Esophagus muscularis mucosa (tissue), 3 donors: ENCODE results near the gene FAM184B.

Experiments used
- POLR2A ChIP-seq: fragments of 450-650 bp; IDR thresholded peaks from one replicate; pipeline ENCODE4 v1.6.1; 2017; ENCODE audit warnings: antibody characterized with exemption, moderate library complexity, mild to moderate bottlenecking, low read depth
- TF ChIP-seq, protein P1 (sequence below), 3 experiments: fragments of 200-600 bp in 2 of 3; fragments of 450-650 bp in 1 of 3; sonication (generic) in 2 of 3; IDR thresholded peaks; one replicate each; pipeline ENCODE4 v1.5.1; 2017 to 2019; ENCODE audit warnings: antibody characterized with exemption in 3 of 3, mild to moderate bottlenecking in 2 of 3, moderate library complexity in 1 of 3

DNA sequence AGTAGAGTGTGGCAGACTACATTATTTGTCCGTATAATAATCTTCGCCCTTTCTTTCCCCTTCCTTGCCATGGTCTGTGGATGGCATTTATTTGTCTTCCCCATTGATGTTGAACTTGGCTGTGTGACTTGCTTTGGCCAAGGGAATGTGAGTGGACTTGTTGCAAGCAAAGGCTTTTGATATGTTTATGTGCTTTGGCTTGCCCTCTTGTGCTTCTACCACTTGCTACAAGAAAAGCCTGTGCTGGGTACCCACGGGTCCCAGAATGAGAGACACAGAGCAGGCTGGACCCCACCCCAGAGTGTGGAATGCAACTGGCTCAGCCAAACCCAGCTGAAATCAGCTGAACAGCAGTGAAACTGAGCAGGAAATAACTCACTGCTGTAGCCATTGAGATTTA lies 63.0 kb downstream of the FAM184B start:
- TF ChIP-seq, protein P1, sequence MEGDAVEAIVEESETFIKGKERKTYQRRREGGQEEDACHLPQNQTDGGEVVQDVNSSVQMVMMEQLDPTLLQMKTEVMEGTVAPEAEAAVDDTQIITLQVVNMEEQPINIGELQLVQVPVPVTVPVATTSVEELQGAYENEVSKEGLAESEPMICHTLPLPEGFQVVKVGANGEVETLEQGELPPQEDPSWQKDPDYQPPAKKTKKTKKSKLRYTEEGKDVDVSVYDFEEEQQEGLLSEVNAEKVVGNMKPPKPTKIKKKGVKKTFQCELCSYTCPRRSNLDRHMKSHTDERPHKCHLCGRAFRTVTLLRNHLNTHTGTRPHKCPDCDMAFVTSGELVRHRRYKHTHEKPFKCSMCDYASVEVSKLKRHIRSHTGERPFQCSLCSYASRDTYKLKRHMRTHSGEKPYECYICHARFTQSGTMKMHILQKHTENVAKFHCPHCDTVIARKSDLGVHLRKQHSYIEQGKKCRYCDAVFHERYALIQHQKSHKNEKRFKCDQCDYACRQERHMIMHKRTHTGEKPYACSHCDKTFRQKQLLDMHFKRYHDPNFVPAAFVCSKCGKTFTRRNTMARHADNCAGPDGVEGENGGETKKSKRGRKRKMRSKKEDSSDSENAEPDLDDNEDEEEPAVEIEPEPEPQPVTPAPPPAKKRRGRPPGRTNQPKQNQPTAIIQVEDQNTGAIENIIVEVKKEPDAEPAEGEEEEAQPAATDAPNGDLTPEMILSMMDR (IDR thresholded peaks at IDR 0.05), result no peak
- TF ChIP-seq POLR2A, result no peak
